ENCODE data around the gene PLA2R1.
A peak's percentile ranks its signal among the peaks of the same experiment; 100 is the strongest.

The PLA2R1 gene

DNA sequence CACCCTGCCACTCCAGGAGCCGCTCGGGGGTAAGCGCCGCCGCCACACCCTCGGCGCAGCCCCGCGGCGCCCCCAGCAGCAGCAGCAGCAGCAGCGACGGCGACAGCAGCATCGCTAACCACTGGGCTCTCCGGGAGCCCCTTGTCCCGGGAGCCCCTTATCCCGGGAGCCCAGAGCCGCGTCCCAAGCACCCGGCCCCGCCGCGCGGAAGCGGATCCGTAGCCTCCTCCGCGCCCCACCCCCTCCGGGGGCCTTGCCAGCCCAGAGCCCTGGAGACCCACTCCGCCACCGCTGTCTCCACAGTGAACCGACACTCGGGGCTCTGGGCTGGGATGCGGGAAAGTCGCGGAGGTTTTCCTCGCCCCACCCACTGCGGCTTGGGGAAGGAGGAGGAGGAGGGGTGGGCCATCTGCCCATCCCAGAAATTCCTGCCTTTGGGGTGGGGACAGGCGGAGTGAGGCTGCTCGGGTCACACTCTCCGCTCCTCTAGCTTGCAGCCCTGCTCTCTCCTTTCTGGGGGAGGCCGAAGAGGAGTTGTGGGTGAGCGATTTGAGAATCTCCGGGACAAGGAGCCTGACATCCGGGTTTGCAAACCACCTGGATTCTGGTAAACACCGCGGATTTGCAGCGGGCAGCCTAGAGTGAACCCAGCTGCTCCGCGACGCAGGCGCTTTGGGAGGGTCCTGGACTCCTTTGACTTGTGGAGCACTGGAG lies at the start of gene PLA2R1:
TSS of gene PLA2R1 (minus strand) at position 324 of the 714 bp plus-strand sequence. CDS start at position 112, 212 bp downstream.
- DNase-seq (ENCODE audit: low read depth in 2 of 2): no peak

DNA sequence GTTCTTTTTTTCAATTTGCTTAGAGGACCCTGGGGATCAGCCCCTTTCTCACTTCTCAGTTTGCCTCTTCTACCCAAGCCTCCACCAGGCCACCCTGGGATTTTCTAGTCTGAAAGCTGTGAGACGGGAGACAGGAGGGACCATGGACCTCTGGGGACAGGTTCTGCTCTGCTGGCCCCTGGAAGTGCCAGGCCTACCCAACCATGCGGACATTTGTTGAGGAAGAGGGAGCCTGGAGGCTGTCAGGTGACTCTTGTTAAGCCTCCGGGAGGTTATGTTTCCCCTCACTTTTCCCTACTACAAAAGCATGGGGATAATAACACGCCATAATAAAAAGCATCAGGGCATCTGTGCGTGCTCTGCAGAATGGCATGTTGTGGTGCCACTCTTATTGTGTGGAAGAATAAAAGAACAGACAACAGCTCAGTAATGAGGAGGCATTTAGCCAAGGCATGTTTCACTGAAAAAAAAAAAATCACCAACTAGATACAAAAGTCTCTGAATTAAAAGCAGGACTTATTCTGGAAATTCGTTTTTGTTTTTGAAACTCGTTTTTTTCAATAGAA lies 48.3 kb upstream of the PLA2R1 start:
- DNase-seq (ENCODE audit: low read depth in 2 of 2): no peak

DNA sequence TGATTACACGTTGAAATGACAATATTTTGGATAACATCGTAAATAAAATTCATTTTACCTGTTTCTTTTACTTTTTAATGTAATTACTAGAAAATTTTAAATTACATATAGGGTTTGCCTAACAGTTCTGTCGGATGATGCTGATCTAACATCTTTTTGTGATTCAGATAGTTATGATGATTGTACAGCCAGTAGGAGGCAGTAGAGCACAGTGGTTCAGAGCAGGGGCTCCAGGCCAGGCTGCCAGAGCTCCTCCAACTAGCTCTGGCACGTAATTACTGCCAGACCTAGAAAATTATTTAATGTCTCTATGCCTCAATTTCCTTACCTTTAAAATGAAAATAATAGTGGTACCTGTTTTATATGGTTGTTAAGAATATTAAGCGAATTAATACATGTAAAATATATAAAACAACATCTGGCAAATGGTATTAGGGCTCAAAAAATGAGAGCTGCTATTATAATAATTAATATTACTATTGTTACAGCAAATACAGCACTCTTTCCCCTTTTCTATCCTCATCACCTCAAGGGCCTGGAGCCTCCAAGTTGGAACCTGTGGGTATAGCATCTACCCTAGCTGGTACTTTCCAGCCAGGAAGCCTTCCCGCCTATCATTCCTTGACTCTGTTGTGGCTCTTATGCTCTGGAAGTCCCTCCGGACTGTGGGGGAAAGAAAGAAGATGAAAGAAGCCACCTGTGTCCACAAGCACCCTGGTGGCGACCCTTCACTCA lies 47.7 kb upstream of the PLA2R1 start:
- DNase-seq (ENCODE audit: low read depth in 2 of 2): peak; percentile 6 to 11

DNA sequence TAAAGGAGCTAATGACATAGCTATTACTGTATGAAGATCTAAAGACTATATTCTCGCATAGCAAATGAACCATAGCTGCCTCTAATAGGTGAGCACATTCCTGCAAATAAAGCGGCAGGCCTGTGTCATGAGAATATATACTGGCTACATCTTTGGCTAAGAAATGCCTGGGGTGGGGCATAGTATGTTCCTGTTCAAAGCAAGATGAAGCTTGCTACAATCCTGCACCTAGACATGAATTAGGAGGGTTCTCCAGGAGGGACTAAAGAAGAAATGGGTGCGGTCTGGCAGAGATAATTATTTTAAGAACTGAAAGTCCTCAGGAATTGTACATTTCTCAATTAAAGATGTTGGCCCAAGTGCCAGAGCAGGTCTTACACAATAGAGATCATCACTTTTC lies 46.8 kb upstream of the PLA2R1 start:
- no peak for DNase-seq (ENCODE audit: low read depth in 2 of 2)

DNA sequence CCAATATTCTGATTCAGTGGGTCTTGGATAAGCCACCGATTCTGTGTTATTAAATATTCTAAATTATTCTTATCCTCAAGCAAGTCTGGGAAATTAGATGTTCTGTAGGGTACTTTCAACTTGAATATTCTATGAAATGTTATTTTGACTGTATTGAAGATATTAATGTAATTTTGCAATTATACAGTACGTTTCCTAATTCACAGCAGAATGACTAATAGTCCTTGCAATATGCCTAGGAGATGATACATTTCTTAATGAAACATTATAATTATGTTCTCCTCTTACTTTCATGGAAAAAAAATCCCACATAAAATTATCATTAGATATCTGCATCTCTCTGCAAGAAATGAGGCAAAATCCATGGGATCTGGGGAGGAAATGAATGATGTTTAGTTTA lies 46.2 kb upstream of the PLA2R1 start:
- DNase-seq (ENCODE audit: low read depth in 2 of 2): no peak

DNA sequence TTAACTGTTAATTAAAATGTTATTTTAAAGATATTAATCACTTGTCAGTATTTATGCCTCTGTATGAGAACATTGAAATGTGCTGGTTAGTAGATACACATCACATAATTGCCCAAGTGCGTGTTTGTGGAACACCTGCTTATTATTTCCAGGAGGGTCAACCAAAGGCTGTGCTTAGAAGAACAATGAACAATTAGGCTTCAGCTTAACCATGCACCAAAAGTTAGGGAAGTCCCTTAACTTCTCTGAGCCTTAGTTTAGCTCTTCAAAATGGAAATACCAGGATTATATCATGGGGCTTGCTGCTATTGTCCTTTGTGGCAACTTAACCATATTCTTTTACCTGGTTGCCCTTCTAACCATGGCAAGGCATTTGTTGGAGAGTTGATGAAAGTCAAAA lies 43.0 kb upstream of the PLA2R1 start:
- DNase-seq (ENCODE audit: low read depth in 2 of 2): no peak

DNA sequence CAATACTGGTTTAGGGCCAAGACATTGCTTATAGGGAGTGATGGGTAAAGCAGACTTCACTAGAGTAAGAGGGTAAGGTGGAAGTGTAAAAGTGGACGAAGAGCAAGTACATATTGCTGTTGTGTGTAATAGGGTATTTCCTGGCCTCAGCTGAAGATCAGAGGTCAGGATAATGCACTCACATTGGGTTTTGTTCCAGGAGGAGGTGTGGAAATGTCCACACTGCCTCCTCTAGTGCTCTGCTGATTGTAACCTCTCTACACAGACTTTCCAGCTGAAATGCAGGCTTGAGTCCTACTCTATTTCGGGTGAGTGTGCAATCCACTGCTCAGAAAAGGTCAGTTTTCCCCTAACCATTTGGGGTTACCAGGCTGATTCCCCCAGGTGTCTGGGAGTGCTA lies 41.7 kb upstream of the PLA2R1 start:
- no peak for DNase-seq (ENCODE audit: low read depth in 2 of 2)

DNA sequence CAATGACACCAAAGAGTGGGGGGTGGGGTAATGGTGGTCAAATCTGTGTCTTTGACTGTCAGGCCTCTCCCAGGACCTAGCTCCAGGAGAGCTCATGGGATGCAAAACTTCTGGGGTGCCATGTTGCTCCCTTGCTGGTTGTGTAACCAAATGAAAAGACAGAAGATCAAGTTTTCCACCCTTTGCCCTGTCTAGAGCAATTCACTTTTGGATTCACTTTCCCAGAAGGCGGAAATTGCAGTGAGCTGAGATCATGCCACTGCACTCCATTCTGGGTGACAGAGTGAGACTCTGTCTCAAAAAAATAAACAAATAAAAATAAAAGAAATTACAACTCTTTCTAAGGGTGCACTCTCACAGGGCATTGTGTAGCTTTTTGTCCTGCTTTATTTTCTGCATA lies 34.9 kb upstream of the PLA2R1 start:
- no peak for DNase-seq (ENCODE audit: low read depth in 2 of 2)

DNA sequence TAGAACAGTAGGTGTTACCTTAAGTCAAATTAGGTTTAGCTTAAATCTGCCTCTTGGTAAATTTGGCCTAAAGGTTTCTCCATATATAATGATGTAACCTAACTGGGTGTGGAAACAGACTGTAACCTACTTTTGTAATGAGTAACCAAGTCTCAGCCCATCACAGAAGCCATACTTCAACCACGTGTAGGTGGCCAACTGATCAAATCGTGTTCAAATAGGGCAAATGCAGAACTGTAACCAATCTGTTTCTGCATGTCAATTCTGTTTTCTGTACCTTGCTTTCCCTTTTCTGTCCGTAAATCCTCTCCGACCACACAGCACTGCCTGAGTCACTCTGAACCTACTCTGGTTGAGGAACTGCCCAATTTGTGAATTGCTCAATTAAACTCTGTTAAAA lies 34.0 kb upstream of the PLA2R1 start:
- no peak for DNase-seq (ENCODE audit: low read depth in 2 of 2)

DNA sequence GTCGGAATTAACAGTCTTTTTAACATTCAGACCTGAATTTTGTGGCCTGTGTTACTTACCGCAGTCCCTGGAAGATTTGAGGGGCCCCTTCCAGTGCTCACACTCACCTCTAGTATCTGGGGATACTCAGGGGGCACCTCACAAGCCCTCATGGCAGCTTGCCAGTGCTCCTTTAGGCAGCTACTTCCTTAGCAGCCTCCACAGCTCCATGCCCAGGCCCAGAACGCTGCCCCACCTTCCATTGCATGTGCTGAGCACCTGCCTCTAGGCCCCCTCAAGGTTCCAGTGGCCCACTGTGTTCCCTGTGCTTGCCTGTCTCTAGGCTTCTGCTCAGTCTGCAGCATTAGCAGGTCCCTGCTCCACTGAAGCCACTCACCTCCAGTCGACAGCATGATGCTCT lies 30.0 kb upstream of the PLA2R1 start:
- DNase-seq (ENCODE audit: low read depth in 2 of 2): no peak

DNA sequence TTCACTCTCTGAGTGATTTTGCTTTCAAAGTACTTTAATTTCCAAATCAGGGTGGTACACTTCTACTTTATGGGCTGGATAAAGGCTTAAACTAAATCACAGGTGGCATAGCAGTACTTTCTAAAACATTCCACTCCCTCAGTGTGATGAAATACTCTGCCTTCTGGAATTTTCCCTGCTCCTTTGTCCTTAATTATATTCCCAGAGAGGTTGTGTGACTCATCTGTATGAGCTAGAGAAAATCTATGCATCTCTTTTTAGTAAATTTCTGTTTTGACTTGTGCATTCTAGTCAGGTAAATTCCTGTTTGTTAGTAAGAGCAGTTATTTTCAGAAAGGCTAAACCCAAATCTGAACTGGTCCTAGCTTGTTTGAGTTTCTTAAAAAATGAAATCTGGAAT lies 29.0 kb upstream of the PLA2R1 start:
- no peak for DNase-seq (ENCODE audit: low read depth in 2 of 2)

DNA sequence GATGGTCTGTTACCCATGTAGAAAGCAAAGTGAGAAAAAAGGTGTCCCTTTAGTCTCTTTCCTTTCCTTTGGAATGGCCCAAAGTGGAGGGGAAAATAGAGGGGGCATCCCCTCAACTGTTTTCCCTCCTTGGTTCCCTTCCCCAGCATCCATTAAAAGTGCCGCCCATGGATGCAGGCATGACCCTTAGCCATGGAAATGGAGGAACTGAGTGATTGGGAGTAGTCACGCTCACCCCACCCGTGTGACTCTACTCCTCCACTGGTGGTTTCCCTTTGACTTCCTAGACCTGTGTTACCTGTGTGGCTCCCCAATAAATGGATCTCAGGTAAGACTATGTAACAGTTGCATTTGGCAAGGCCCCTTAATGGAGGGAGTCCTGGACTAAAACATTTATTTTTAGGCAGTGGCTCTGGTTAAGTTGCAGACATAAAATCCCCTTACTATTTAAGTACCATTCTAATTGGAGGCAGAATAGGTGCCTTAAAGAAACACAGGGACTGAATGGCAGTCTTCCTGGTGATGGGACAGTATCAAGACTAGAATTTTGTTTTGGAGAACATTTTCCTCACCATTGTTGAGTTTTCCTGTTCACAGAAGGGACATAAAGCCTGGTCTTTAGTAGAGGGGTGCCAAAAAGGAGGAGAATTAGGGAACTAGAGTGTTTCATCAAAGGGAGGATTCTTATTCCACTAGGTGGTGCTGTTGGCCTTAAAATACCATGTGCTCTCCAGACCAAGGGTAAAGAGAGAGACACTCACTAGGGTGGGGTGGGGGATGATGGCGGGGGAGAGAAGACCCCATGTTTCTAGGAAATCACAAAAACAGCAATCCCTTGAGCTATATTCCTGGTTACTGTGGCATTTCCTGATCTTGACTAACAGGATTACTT lies 25.7 kb upstream of the PLA2R1 start:
- no peak for DNase-seq (ENCODE audit: low read depth in 2 of 2)

DNA sequence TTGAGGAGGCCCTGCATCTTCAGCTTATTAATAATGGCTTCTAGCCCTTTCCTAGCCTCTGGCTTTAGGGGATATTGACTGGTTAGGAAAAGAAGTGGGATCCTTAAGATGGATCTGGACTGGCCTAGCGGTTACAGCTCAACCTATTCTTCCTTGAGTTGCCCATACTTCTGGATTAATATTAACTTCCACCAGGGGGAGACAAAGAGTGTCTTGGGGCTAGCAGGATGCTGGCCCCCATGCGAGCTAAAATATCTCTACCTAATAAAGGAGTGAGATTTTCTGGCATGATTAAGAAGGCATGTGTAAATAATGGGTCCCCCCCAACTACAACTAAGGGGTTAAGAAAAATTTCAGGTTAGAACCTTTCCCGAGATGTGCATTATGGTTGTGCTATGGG lies 23.2 kb upstream of the PLA2R1 start:
- no peak for DNase-seq (ENCODE audit: low read depth in 2 of 2)

DNA sequence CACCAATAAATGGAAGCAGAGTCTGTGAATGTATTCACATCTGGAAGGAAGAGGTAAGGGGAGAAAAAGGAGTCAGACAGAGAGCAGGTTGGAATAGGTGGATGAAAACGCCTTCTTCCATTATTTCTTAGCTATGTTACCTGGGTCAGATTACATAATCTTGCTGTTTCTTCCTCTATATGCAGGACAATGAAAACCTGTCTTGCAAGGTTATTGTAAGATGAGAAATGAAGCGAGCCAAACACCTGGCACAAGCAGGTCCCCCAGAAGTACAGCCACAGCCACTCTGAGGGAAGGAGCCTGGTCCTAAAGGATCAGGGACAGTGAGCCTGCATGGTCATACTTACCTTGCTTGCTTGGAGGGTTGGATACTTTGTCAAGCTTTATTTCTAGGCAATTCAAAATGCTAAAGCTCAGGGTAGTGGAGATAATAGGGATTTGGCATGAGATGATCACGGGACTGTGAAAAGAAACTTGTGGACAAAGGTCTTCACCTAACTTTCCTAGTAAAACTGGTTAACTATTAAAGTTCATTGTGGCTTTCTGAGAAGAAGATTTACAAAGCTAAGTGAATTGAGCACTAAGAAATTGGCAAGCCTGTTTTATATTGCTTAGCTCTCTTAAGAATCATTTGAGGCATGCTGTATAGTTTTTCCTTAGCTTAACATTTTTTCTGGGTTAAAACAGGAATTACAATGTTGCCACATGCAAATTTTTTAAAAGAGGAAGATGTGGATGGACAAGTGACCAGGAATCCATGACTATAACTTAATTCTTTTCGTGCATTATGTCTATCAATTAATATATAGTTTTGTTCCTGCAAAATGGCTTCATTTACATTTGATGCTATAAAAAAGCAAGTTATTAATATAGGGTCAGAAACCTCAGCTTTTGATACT lies 15.7 kb upstream of the PLA2R1 start:
- DNase-seq (ENCODE audit: low read depth in 2 of 2): no peak

DNA sequence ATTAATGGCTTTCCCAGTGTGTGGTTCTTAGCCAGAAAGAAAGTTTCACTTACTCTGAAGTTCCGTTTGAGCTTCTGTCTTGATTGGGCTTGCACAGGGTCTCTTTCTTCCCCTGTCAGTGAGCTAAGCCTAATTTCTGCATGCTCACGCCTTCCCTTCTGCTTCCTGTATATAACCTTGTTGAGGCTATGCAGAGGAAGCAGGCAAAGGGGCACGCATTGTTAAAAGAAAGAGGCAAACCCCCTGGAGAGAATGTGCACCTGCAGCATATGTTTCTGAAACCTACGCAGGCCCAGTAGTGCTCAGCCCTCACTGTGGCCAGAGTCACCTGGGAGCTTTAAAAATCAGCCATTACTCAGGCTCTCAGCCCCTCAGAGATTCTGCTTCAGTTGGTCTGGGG lies 14.5 kb upstream of the PLA2R1 start:
- DNase-seq (ENCODE audit: low read depth in 2 of 2): no peak

DNA sequence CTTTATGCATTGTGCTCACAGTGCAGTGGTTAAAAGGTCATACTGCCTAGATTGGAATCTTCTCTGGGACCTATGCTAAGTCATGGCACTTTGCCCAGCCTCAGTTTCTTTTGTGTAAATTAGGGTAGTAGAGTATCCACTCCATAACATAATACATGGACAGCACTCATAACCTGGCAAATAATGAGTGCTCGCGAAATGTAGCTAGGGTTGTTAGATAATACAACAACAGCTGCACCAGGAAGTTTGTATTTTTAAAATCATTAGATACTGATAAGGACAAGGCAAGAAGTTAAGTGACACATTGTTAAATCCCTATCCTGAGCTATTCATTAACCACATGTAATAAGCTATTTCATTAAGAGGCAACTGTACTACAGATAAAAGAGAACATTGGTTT lies 13.8 kb upstream of the PLA2R1 start:
- DNase-seq (ENCODE audit: low read depth in 2 of 2): no peak

DNA sequence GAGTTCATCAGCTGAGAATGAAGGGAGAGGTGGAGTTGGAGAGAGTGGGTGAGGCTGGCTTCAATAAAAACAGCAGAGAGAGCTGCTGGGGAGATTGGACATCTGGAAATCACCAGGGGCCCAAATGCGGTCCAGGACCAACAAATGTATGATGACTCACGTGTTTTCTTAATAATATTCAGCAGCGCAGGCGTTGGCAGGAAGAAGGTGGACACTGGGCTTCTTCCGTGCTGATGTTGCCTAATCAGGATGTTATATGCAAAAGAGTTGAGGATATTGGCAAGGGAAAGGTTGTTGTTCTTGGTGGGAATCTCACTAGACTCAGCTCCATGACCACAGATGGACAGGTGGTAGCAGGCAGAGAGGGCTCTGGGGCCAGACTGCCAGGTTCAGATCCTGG lies 12.8 kb upstream of the PLA2R1 start:
- no peak for DNase-seq (ENCODE audit: low read depth in 2 of 2)

DNA sequence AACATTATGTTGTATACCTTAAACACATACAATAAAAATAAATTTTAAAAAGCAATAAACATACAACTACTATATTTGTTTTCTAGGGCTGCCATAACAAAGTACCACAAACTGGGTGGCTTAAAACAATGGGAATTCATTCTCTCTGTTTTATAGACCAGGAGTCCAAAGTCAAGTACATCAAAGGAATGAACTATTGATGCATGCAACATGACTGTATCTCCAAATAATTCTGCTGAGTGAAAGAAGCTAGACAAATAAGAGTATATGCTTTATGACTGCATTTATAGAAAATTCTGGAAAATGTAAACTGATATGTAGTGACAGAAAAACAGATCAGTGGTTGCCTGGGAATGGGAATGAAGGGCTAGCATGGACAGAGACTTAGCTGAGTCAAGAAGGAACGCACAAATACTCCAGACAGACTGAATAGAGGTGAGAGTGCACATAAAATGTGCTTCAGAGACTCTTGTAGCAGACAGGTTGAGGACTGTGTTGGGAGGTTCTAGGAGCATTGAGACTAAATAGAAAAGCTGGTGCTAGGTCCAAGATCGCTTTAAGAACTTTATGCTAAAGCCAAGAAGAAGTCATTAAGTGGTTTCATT lies 11.0 kb upstream of the PLA2R1 start:
- no peak for DNase-seq (ENCODE audit: low read depth in 2 of 2)

DNA sequence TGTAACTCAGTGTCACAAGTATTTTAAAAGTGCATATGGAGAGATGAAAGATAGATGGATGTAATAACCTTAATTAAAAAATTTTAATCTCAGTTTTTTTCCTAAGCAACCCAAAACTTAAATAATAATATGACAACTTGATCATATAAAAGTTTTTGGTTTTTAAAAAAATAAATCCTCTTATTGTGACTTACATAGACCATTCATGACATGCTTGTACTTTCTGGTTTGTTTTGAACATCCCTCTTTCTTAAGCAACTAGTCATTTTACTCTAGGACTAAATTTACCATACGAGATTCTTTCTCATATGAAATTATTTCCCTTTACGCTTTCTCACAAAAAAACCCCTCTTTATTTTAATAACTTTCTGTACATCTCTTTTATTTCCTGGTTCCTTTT lies 6.5 kb upstream of the PLA2R1 start:
- DNase-seq (ENCODE audit: low read depth in 2 of 2): no peak

DNA sequence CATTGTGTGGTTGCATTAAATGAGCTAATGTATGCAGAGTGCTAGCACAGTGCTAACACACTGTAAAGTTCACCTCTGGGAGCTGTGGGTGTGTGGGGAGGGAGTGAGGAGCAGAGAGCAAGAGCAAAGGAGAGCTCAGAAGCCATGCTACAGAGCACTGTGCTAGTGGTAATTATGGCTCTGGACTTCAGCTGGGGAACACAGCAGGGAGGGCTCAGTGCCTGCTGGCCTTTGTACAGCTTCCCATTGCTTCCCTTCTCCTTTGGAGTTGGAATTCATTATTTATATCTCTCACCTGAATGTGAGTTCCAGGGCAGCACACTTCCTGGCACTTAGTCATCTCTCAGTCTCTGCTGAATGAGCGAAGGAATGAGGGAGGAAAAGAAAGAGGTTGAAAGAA lies 2.5 kb upstream of the PLA2R1 start:
- no peak for DNase-seq (ENCODE audit: low read depth in 2 of 2)

Measured in stimulated activated CD8-positive, alpha-beta memory T cell treated with anti-CD3 and anti-CD28 coated beads, Interleukin-7, amount 100 ng/mL, for 4 hours (primary cell).